ENCODE results near the gene MAP1S. TPM values are rescaled to one million over a fixed set of nuclear protein-coding genes. Genes with fewer than 3 reads are reported as not detected.

MAP1S gene
- total and polyA plus RNA-seq, 10 donors = 15.0 to 63.1 (median 35.5) TPM

GRCh38 chr19:17726964-17727773, 7.9 kb downstream of the MAP1S start:
- H3K4me1 ChIP-seq = peaks cover 2 to 68% (median 20%) of the 10 kb centered on the region in 6 donors
- 91 to 94% (median 94%) methylated on average over 30 to 62 of the region's 62 CpGs for WGBS, 5 donors
- H3K27ac ChIP-seq = no peak overlapping the region
- intact Hi-C loops (cut with DNase I; ENCODE audit: low total_unique reads) = no loop called here
- DNase-seq = no peak
- H3K36me3 ChIP-seq = peaks cover 0 to 100% (median 79%) of the 10 kb centered on the region in 6 donors
- H3K4me3 ChIP-seq = no peak overlapping the region
- H3K27me3 ChIP-seq (replicated peaks in 1 of 7) = no peaks in the 10 kb centered on the region
- TF ChIP-seq, protein P1, sequence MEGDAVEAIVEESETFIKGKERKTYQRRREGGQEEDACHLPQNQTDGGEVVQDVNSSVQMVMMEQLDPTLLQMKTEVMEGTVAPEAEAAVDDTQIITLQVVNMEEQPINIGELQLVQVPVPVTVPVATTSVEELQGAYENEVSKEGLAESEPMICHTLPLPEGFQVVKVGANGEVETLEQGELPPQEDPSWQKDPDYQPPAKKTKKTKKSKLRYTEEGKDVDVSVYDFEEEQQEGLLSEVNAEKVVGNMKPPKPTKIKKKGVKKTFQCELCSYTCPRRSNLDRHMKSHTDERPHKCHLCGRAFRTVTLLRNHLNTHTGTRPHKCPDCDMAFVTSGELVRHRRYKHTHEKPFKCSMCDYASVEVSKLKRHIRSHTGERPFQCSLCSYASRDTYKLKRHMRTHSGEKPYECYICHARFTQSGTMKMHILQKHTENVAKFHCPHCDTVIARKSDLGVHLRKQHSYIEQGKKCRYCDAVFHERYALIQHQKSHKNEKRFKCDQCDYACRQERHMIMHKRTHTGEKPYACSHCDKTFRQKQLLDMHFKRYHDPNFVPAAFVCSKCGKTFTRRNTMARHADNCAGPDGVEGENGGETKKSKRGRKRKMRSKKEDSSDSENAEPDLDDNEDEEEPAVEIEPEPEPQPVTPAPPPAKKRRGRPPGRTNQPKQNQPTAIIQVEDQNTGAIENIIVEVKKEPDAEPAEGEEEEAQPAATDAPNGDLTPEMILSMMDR (IDR thresholded peaks at IDR 0.05 in 8 of 11, conservative IDR thresholded peaks at IDR 0.05 in 3 of 11) = no peak
- no peak for TF ChIP-seq POLR2A (IDR thresholded peaks at IDR 0.05)
- TF ChIP-seq POLR2AphosphoS5 (IDR thresholded peaks at IDR 0.05) = peak in 1 of 3 donors; percentile 42
- no peaks in the 10 kb centered on the region for H3K9me3 ChIP-seq

DNA sequence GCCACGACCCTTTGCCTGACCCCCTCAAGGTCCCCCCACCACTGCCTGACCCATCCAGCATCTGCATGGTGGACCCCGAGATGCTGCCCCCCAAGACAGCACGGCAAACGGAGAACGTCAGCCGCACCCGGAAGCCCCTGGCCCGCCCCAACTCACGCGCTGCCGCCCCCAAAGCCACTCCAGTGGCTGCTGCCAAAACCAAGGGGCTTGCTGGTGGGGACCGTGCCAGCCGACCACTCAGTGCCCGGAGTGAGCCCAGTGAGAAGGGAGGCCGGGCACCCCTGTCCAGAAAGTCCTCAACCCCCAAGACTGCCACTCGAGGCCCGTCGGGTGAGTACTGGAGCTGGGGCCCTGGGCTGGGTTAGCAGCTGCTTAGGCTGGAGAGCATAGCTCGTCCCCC, 8.6 kb downstream of the MAP1S start:
- DNase-seq = no peak
- Histone ChIP-seq H3K4me3 (no peak overlapping the region), H3K27me3 (replicated peaks in 1 of 7) (no peaks in the 10 kb centered on the region), H3K4me1 (peaks cover 0 to 68% (median 16%) of the 10 kb centered on the region in 6 donors), H3K9me3 (no peaks in the 10 kb centered on the region), H3K27ac (no peak overlapping the region), H3K36me3 (peaks cover 0 to 100% (median 86%) of the 10 kb centered on the region in 6 donors)
- WGBS, 5 donors = 89 to 96% (median 95%) methylated on average over 19 of the region's 19 CpGs
- TF ChIP-seq POLR2AphosphoS5 (IDR thresholded peaks at IDR 0.05) = peak in 1 of 3 donors; percentile 1
- TF ChIP-seq, protein P1 (IDR thresholded peaks at IDR 0.05 in 8 of 11, conservative IDR thresholded peaks at IDR 0.05 in 3 of 11) = no peak
- intact Hi-C loops (cut with DNase I; ENCODE audit: low total_unique reads) = no loop called here

DNA sequence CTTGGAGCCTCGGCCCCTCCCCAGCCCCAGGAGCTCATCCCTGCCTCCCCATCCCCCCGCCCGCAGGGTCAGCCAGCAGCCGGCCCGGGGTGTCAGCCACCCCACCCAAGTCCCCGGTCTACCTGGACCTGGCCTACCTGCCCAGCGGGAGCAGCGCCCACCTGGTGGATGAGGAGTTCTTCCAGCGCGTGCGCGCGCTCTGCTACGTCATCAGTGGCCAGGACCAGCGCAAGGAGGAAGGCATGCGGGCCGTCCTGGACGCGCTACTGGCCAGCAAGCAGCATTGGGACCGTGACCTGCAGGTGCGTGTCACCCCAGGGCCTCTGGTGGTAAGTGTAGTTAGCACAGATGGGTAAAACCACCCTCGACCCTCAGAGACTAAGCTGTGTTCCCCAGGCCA, 13.8 kb downstream of the MAP1S start:
- H3K9me3 ChIP-seq = no peaks in the 10 kb centered on the region
- DNase-seq = no peak
- H3K27me3 ChIP-seq (replicated peaks in 1 of 7) = no peaks in the 10 kb centered on the region
- TF ChIP-seq POLR2A (IDR thresholded peaks at IDR 0.05) (no peak), POLR2AphosphoS5 (IDR thresholded peaks at IDR 0.05) (no peak)
- TF ChIP-seq, protein P1 (IDR thresholded peaks at IDR 0.05 in 8 of 11, conservative IDR thresholded peaks at IDR 0.05 in 3 of 11) = no peak
- intact Hi-C loops (cut with DNase I; ENCODE audit: low total_unique reads) = no loop called here
- H3K27ac ChIP-seq = no peak overlapping the region
- 95 to 99% (median 97%) methylated on average over 13 to 22 of the region's 22 CpGs for WGBS, 5 donors
- peaks cover 0 to 52% (median 12%) of the 10 kb centered on the region in 6 donors for H3K4me1 ChIP-seq
- no peak overlapping the region for H3K4me3 ChIP-seq
- peaks cover 0 to 100% (median 72%) of the 10 kb centered on the region in 6 donors for H3K36me3 ChIP-seq

DNA sequence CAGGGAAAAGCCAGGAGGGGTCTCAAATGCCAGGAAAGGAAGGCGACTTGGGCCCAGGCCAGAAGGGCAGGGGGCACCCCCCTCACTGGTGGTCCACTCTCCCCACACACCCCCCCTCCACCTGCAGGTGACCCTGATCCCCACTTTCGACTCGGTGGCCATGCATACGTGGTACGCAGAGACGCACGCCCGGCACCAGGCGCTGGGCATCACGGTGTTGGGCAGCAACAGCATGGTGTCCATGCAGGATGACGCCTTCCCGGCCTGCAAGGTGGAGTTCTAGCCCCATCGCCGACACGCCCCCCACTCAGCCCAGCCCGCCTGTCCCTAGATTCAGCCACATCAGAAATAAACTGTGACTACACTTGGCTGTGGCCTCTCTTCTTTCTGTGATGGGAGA, 14.9 kb downstream of the MAP1S start:
- no peak overlapping the region for H3K4me3 ChIP-seq
- TF ChIP-seq, protein P1 (IDR thresholded peaks at IDR 0.05 in 8 of 11, conservative IDR thresholded peaks at IDR 0.05 in 3 of 11) = no peak
- no peak for TF ChIP-seq POLR2A (IDR thresholded peaks at IDR 0.05)
- TF ChIP-seq POLR2AphosphoS5 (IDR thresholded peaks at IDR 0.05) = no peak
- no peaks in the 10 kb centered on the region for H3K27me3 ChIP-seq (replicated peaks in 1 of 7)
- H3K9me3 ChIP-seq = no peaks in the 10 kb centered on the region
- DNase-seq = no peak
- WGBS, 5 donors = 93 to 97% (median 96%) methylated on average over 12 to 16 of the region's 16 CpGs
- peaks cover 0 to 96% (median 61%) of the 10 kb centered on the region in 6 donors for H3K36me3 ChIP-seq
- intact Hi-C loops (cut with DNase I; ENCODE audit: low total_unique reads) = no loop called here
- H3K27ac ChIP-seq = no peak overlapping the region
- H3K4me1 ChIP-seq = peaks cover 0 to 52% (median 17%) of the 10 kb centered on the region in 6 donors

Data from spleen (tissue), 11 donors.